Measurements from ENCODE around the gene FGD2.
A peak's percentile ranks its signal among the peaks of the same experiment; 100 is the strongest.
"Not testable (repeated sequence)": the region's sequence is repeated elsewhere in the genome, so short reads cannot be mapped to it uniquely, and the experiment has no call there.

The FGD2 gene

GRCh38 chr6:36984581-36985416, 20.7 kb upstream of the FGD2 start:
- peak overlapping the region; percentile 66 for H3K4me3 ChIP-seq (ENCODE audit: low read depth, low read length)
- TF ChIP-seq CTCF (IDR thresholded peaks at IDR 0.05; ENCODE audit: borderline replicate concordance, insufficient read depth, low read depth, low read length), result no peak

GRCh38 chr6:36985417-36985807, 20.0 kb upstream of the FGD2 start:
- H3K4me3 ChIP-seq (ENCODE audit: low read depth, low read length), result peak overlapping the region; percentile 66
- no peak for TF ChIP-seq CTCF (IDR thresholded peaks at IDR 0.05; ENCODE audit: borderline replicate concordance, insufficient read depth, low read depth, low read length)

GRCh38 chr6:36985808-36986703, 19.4 kb upstream of the FGD2 start, which contains the start of gene MTCH1:
Gene MTCH1, minus strand, starts transcription at chr6:36986196. Its CDS starts 23 bp downstream, at chr6:36986173.
- no peak for TF ChIP-seq CTCF (IDR thresholded peaks at IDR 0.05; ENCODE audit: borderline replicate concordance, insufficient read depth, low read depth, low read length)
- peak within 1 kb of the TSS; percentile 66 for H3K4me3 ChIP-seq (ENCODE audit: low read depth, low read length)

- peak overlapping the region; percentile 66 for H3K4me3 ChIP-seq (ENCODE audit: low read depth, low read length)
- TF ChIP-seq CTCF (IDR thresholded peaks at IDR 0.05; ENCODE audit: borderline replicate concordance, insufficient read depth, low read depth, low read length), result no peak
Measured at GRCh38 chr6:36986704-36987047, 18.8 kb upstream of the FGD2 start.

GRCh38 chr6:36989264-36989663, 16.2 kb upstream of the FGD2 start:
- no peak for TF ChIP-seq CTCF (IDR thresholded peaks at IDR 0.05; ENCODE audit: borderline replicate concordance, insufficient read depth, low read depth, low read length)

GRCh38 chr6:36990401-36990800, 15.1 kb upstream of the FGD2 start:
- not testable (repeated sequence) for H3K4me3 ChIP-seq (ENCODE audit: low read depth, low read length)

More at GRCh38 chr6:36989264-36989663, 16.2 kb upstream of the FGD2 start:
- no peak overlapping the region for H3K4me3 ChIP-seq (ENCODE audit: low read depth, low read length)

- H3K4me3 ChIP-seq (ENCODE audit: low read depth, low read length), result no peak overlapping the region
- TF ChIP-seq CTCF (IDR thresholded peaks at IDR 0.05; ENCODE audit: borderline replicate concordance, insufficient read depth, low read depth, low read length), result no peak
Measured at GRCh38 chr6:36997811-36998722, 7.4 kb upstream of the FGD2 start.

Data from GM12875 (cell line).